ENCODE measurements around the gene BSND.
A peak's percentile ranks its signal among the peaks of the same experiment; 100 is the strongest.
"Not testable (repeated sequence)": the region's sequence is repeated elsewhere in the genome, so short reads cannot be mapped to it uniquely, and the experiment has no call there.

BSND gene

DNA sequence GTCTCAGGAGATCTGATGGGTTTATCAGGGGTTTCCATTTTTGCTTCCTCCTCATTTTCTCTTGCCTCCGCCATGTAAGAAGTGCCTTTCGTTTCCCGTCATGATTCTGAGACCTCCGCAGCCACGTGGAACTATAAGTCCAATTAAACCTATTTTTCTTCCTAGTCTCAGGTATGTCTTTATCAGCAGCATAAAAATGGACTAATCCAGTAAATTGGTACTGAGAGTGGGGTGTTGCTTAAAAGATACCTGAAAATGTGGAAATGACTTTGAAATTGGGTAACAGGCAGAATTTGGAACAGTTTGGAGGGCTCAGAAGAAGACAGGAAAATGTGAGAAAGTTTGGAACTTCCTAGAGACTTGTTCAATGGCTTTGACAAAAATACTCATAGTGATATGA, 32.4 kb downstream of the BSND start:
- not testable (repeated sequence) for DNase-seq (ENCODE audit: low read depth); H3K4me1 ChIP-seq (ENCODE audit: control insufficient read depth, insufficient read depth, low read length); H3K36me3 ChIP-seq (ENCODE audit: control insufficient read depth, insufficient read depth, low read length, severe bottlenecking); H3K9ac ChIP-seq (ENCODE audit: low read length); H3K9me3 ChIP-seq (ENCODE audit: control insufficient read depth, low read length); H3K4me3 ChIP-seq (ENCODE audit: low read length)
- H3K27me3 ChIP-seq (replicated peaks; ENCODE audit: control insufficient read depth, insufficient read depth, low read length): peaks cover 26% of the 10 kb centered on the region

DNA sequence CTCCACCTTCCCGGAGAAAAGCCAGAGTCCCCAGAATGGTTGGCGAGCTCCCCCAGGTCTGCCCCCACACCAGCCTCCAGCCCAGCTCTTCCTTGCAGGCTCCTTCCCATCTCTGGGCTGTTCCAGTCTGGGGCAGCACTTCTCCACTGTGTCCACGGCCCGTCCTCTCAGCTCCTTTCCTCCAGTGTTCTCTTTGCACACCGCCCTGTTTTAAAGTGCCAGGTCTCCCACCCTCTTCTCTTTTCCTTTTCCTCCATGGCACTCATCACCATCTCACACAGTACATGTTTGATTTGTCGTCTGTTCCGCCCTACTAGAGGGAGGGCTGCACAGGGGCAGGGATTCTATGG, 34.5 kb downstream of the BSND start:
- Histone ChIP-seq H3K4me3 (ENCODE audit: low read length) (no peak overlapping the region), H3K9ac (ENCODE audit: low read length) (no peak overlapping the region), H3K9me3 (ENCODE audit: control insufficient read depth, low read length) (peaks cover 3% of the 10 kb centered on the region), H3K36me3 (ENCODE audit: control insufficient read depth, insufficient read depth, low read length, severe bottlenecking) (no peaks in the 10 kb centered on the region), H3K4me1 (ENCODE audit: control insufficient read depth, insufficient read depth, low read length) (no peaks in the 10 kb centered on the region), H3K27me3 (replicated peaks; ENCODE audit: control insufficient read depth, insufficient read depth, low read length) (peaks cover 42% of the 10 kb centered on the region)
- DNase-seq (ENCODE audit: low read depth): no peak

- Histone ChIP-seq H3K36me3 (ENCODE audit: control insufficient read depth, insufficient read depth, low read length, severe bottlenecking) (no peaks in the 10 kb centered on the region), H3K4me3 (ENCODE audit: low read length) (no peak overlapping the region), H3K9ac (ENCODE audit: low read length) (no peak overlapping the region), H3K4me1 (ENCODE audit: control insufficient read depth, insufficient read depth, low read length) (peaks cover 4% of the 10 kb centered on the region), H3K27me3 (replicated peaks; ENCODE audit: control insufficient read depth, insufficient read depth, low read length) (peaks cover 42% of the 10 kb centered on the region), H3K9me3 (ENCODE audit: control insufficient read depth, low read length) (peaks cover 3% of the 10 kb centered on the region)
- DNase-seq (ENCODE audit: low read depth): peak; percentile 18
These were observed 35.9 kb downstream of the BSND start for GRCh38 chr1:55034476-55035133.

- DNase-seq (ENCODE audit: low read depth): no peak
- peaks cover 12% of the 10 kb centered on the region for H3K4me1 ChIP-seq (ENCODE audit: control insufficient read depth, insufficient read depth, low read length)
- H3K9me3 ChIP-seq (ENCODE audit: control insufficient read depth, low read length): peaks cover 3% of the 10 kb centered on the region
- H3K9ac ChIP-seq (ENCODE audit: low read length): no peak overlapping the region
- H3K4me3 ChIP-seq (ENCODE audit: low read length): no peak overlapping the region
- no peaks in the 10 kb centered on the region for H3K36me3 ChIP-seq (ENCODE audit: control insufficient read depth, insufficient read depth, low read length, severe bottlenecking)
- peaks cover 42% of the 10 kb centered on the region for H3K27me3 ChIP-seq (replicated peaks; ENCODE audit: control insufficient read depth, insufficient read depth, low read length)
These were observed 37.2 kb downstream of the BSND start for GRCh38 chr1:55035904-55036303.

DNA sequence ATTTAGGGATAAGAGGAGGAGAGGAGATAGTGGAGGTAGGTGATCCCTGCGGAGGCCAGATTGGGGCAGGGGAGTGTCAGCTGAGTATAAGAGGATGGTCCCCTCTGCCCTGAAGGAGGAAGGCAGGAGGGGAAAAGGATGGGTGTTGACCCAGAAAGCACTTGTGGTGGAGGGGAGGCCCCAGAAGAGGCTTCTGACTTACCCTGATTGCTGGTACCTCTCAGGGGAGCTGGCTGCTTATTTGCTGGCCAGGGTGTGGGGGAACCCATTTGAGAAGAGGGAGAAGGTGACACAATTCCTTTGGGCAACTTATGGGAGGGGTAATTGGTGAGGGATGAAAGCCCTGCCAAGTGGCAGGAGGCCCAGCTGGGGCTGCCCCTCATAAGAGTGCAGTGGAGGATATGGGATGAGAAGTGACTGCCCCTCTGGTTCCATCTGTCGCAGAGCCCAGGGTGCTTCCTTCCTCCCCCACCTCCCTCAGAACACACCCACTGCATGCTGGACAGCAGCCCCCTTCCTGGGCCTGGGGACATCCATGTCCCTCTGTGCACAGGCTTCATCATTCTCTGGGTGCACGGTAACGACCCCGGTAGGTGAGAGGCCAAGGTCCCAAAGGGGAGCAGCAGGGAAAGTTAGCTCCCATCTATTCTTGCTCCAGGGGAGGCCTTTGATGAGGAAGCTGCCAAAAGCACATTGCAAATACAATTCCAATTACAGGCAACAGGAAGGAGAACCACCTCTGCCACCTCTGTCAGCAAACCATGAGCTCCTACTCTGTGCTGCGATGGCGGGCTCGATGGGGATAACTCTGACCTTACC, 39.2 kb downstream of the BSND start:
- Histone ChIP-seq H3K27me3 (replicated peaks; ENCODE audit: control insufficient read depth, insufficient read depth, low read length) (peaks cover 50% of the 10 kb centered on the region), H3K36me3 (ENCODE audit: control insufficient read depth, insufficient read depth, low read length, severe bottlenecking) (no peaks in the 10 kb centered on the region), H3K9ac (ENCODE audit: low read length) (no peak overlapping the region), H3K4me1 (ENCODE audit: control insufficient read depth, insufficient read depth, low read length) (peaks cover 17% of the 10 kb centered on the region), H3K9me3 (ENCODE audit: control insufficient read depth, low read length) (no peaks in the 10 kb centered on the region), H3K4me3 (ENCODE audit: low read length) (no peak overlapping the region)
- no peak for DNase-seq (ENCODE audit: low read depth)

- no peak for DNase-seq (ENCODE audit: low read depth)
- H3K36me3 ChIP-seq (ENCODE audit: control insufficient read depth, insufficient read depth, low read length, severe bottlenecking): no peaks in the 10 kb centered on the region
- no peak overlapping the region for H3K4me3 ChIP-seq (ENCODE audit: low read length)
- peaks cover 45% of the 10 kb centered on the region for H3K27me3 ChIP-seq (replicated peaks; ENCODE audit: control insufficient read depth, insufficient read depth, low read length)
- no peak overlapping the region for H3K9ac ChIP-seq (ENCODE audit: low read length)
- peaks cover 17% of the 10 kb centered on the region for H3K4me1 ChIP-seq (ENCODE audit: control insufficient read depth, insufficient read depth, low read length)
- H3K9me3 ChIP-seq (ENCODE audit: control insufficient read depth, low read length): no peaks in the 10 kb centered on the region
These were observed 39.8 kb downstream of the BSND start for GRCh38 chr1:55038552-55038838.

- peaks cover 17% of the 10 kb centered on the region for H3K4me1 ChIP-seq (ENCODE audit: control insufficient read depth, insufficient read depth, low read length)
- no peak overlapping the region for H3K9ac ChIP-seq (ENCODE audit: low read length)
- H3K27me3 ChIP-seq (replicated peaks; ENCODE audit: control insufficient read depth, insufficient read depth, low read length): peaks cover 40% of the 10 kb centered on the region
- H3K4me3 ChIP-seq (ENCODE audit: low read length): peak overlapping the region; percentile 79
- no peaks in the 10 kb centered on the region for H3K9me3 ChIP-seq (ENCODE audit: control insufficient read depth, low read length)
- DNase-seq (ENCODE audit: low read depth): no peak
- peaks cover under 1% of the 10 kb centered on the region for H3K36me3 ChIP-seq (ENCODE audit: control insufficient read depth, insufficient read depth, low read length, severe bottlenecking)
These were observed 40.2 kb downstream of the BSND start for GRCh38 chr1:55038974-55039341.

GRCh38 chr1:55039342-55040082, 40.8 kb downstream of the BSND start, which contains the start of gene PCSK9:
TSS of gene PCSK9 (plus strand) at chr1:55039548. CDS start at chr1:55039838, 290 bp downstream.
- Histone ChIP-seq H3K36me3 (ENCODE audit: control insufficient read depth, insufficient read depth, low read length, severe bottlenecking) (peaks cover 6% of the 10 kb centered on the region), H3K27me3 (replicated peaks; ENCODE audit: control insufficient read depth, insufficient read depth, low read length) (peaks cover 39% of the 10 kb centered on the region), H3K9me3 (ENCODE audit: control insufficient read depth, low read length) (no peaks in the 10 kb centered on the region), H3K4me3 (ENCODE audit: low read length) (peak within 1 kb of the TSS; percentile 79), H3K9ac (ENCODE audit: low read length) (peak within 1 kb of the TSS; percentile 73), H3K4me1 (ENCODE audit: control insufficient read depth, insufficient read depth, low read length) (peaks cover 17% of the 10 kb centered on the region)
- DNase-seq (ENCODE audit: low read depth): peak; percentile 56

DNA sequence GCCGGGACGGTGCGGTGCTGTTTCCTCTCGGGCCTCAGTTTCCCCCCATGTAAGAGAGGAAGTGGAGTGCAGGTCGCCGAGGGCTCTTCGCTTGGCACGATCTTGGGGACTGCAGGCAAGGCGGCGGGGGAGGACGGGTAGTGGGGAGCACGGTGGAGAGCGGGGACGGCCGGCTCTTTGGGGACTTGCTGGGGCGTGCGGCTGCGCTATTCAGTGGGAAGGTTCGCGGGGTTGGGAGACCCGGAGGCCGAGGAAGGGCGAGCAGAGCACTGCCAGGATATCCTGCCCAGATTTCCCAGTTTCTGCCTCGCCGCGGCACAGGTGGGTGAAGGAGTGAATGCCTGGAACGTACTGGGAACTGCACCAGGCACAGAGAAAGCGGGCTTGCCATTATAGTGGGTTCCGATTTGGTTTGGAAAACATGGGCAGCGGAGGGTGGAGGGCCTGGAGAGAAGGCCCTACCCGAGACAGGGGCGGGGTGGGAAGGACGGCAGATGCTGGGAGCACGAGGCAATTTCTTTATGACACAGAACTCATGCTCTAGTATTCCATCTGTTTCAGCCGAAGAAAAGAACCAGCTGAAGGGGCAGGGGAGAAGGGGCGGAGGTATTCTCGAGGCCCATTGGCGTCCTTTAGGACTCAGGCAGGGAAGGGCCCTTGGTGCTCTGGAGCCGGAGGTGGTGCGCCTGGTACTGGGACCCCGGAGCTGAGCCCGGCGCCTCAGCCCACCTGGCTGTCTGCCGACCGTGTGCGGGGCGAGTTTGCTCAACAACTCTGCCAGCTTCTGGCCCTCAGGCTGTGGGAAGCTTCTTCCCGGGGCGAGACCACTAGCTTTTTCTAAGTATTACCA, 41.6 kb downstream of the BSND start:
- Histone ChIP-seq H3K36me3 (ENCODE audit: control insufficient read depth, insufficient read depth, low read length, severe bottlenecking) (peaks cover 10% of the 10 kb centered on the region), H3K9ac (ENCODE audit: low read length) (peak overlapping the region; percentile 73), H3K4me3 (ENCODE audit: low read length) (peak overlapping the region; percentile 79), H3K4me1 (ENCODE audit: control insufficient read depth, insufficient read depth, low read length) (peaks cover 17% of the 10 kb centered on the region), H3K27me3 (replicated peaks; ENCODE audit: control insufficient read depth, insufficient read depth, low read length) (peaks cover 32% of the 10 kb centered on the region), H3K9me3 (ENCODE audit: control insufficient read depth, low read length) (no peaks in the 10 kb centered on the region)
- no peak for DNase-seq (ENCODE audit: low read depth)

GRCh38 chr1:55040933-55041494, 42.3 kb downstream of the BSND start:
- DNase-seq (ENCODE audit: low read depth): no peak
- H3K27me3 ChIP-seq (replicated peaks; ENCODE audit: control insufficient read depth, insufficient read depth, low read length): peaks cover 29% of the 10 kb centered on the region
- H3K36me3 ChIP-seq (ENCODE audit: control insufficient read depth, insufficient read depth, low read length, severe bottlenecking): peaks cover 12% of the 10 kb centered on the region
- H3K9me3 ChIP-seq (ENCODE audit: control insufficient read depth, low read length): no peaks in the 10 kb centered on the region
- H3K4me3 ChIP-seq (ENCODE audit: low read length): peak overlapping the region; percentile 79
- peaks cover 17% of the 10 kb centered on the region for H3K4me1 ChIP-seq (ENCODE audit: control insufficient read depth, insufficient read depth, low read length)
- H3K9ac ChIP-seq (ENCODE audit: low read length): peak overlapping the region; percentile 73
